Stimulated activated CD4-positive, alpha-beta T cell treated with anti-CD3 and anti-CD28 coated beads, Interleukin-15, amount 100 ng/mL, for 48 hours (primary cell): ENCODE results near the gene ST6GALNAC6.
"Not testable (repeated sequence)": the region's sequence is repeated elsewhere in the genome, so short reads cannot be mapped to it uniquely, and the experiment has no call there.

Experiments used
- DNase-seq, 2 donors: peaks; one replicate each; pipeline ENCODE4 v3.0.0-alpha.2; 2020; ENCODE audit warnings: low read depth in 2 of 2

Gene ST6GALNAC6

DNA sequence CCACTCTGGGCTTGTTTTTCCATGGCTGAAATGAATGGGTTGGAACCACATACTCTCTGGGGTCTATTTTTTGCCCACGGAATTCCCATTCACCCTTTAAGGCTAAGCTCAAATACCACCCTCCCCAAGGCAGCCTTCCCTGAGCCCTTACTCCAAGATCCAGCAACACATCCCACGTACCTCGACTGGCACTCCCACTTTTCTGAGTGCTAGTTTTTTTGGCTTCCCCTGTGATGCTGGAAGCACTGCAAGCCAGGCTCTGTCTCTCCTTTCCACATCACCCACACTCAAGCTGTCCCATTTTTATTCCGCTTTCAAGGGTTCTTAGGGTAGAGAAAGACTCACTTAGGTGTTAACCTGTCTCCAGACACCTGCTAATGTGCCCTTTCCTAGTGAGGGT is 6.0 kb downstream of the ST6GALNAC6 start:
- DNase-seq, result no peak

DNA sequence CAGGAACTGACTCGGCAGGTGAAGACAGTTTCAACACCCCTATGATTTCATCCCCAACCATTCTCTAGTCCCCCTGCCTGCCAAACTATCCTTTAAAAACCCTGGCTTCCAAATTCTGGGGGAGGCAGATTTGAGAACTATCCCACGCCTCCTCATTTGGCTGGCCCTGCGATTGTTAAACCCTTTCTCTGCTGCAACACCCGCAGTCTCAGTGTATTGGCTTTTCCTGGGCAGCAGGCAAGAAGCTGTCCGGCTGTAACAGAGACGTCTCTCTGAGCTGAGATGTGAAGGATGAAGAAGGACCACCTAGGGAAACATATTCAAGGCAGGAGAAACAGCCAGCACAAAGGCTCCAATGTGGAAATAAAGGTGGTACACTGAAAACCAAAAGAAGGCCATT is 6.6 kb downstream of the ST6GALNAC6 start:
- no peak for DNase-seq

DNA sequence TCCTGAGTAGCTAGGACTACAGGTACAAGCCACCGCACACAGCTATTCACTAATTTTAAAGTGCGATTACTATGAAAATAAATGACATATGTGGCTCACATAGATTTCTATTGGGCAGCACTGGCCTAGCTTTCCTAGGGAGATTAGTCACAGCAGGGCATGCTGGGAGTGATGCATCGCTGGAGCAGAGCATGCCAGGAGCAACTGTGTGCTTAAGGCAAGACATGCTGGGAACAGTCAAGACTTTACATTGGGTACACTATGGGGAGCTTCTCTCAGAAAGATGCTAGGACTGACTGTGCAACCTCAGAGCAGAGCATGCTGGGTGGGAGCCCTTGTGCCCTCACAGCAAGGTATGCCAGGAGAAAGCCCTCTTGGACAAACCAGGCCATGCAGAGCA is 9.3 kb downstream of the ST6GALNAC6 start:
- no peak for DNase-seq

DNA sequence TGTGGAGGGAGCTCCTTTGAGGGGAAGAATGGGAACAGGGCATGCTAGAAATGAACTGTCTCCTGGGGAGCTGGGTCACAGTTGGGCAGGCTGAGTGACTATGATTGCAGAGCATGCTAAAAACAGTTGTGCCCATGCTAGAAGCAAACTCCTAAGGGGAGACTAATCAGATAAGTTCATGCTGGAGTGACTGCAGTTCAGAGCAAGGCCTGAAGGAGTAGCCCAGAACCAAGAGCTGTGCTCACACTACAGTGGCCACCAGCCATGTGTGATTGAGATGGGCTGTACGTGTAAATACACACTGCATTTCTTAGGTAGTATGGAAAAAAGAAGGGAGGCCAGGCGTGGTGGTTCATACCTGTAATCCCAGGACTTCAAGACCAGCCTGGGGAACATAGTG is 11.6 kb downstream of the ST6GALNAC6 start:
- no peak for DNase-seq

DNA sequence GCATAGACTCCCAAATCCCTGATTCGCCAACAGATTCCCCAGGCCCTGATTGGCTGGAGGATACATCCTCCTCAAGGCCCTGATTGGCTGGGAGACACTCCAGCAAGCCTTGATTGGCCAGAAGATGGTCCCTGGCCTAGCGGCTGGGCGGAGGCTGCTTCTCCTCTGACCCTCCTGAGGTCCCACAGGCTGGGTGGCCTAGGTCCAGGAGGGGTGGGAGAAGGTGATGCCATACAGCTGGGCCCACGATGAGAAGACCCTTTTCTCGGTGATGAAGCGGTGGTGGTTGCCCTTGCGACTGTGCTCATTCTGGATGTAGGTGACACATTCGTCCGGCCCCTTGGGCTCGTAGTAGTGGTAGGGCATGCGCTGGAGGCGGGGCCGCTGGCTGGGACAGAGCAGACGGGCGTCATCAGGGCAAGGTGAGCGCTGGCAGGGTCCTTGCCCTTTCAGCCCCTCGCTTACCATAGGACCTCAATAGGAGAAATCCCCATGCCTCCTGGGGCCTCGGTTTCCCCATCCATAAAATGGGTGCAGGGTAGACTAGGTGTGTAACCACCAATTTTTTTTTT is 12.9 kb downstream of the ST6GALNAC6 start:
- no peak for DNase-seq

DNA sequence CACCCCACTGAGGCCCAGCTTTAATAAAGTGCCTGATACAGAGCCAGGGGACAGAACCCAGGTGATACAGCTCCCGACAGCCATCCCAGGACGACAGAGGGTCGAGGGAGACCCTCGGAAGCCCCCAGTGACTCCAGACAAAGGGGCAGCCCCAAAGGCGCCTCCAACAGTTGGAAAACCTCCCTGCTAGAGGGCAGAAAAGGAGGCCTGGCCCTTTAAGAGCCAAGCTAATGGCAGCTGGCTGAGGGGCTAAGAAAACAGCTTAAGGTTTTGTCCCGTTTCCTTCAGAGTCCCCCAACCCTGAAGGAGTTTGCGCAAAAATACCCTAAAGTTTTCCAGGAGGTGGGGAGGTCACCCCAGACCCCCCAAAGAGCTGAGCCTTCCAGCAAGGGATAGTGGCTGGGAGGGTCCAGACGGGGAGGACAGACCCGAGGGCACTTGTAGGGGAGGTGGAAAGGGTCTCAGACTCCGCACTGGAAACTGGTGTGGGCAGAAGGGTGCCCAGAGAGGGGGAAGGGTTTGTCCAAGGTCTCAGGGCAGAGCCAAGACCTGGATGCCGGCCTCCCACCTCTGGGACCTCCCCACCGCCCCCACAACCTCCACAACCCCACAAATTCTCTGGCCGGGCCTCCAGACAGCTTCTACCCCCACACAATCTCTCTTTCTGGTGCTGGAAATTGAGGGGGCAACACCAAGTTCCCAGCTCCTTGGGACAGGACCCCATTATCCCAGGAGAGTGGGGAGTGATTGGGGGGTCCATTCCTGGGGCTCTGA is 13.7 kb downstream of the ST6GALNAC6 start:
- DNase-seq, result no peak

DNA sequence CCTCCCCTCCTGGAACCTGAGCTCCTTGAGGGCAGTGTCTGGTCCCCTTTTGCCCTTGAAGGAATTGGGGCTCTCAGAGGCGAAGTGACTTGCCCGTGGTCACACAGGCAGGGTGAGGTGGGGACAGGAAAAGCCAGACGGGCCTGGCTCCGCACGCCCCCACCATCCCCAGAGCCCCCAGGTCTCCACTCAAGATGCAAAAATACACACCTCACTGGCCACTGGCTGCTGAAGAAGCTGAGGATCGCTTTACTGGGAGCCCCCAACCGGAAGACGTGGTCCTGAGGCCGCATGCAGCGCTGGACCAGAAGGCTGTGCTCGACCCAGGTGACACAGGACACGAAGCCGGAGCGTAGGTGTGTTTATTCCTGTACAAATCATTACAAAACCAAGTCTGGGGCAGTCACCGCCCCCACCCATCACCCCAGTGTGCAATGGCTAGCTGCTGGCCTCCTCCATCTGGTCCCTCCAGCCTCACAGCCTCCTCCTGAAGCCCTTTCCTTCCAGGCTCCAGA is 14.4 kb downstream of the ST6GALNAC6 start:
- no peak for DNase-seq

DNA sequence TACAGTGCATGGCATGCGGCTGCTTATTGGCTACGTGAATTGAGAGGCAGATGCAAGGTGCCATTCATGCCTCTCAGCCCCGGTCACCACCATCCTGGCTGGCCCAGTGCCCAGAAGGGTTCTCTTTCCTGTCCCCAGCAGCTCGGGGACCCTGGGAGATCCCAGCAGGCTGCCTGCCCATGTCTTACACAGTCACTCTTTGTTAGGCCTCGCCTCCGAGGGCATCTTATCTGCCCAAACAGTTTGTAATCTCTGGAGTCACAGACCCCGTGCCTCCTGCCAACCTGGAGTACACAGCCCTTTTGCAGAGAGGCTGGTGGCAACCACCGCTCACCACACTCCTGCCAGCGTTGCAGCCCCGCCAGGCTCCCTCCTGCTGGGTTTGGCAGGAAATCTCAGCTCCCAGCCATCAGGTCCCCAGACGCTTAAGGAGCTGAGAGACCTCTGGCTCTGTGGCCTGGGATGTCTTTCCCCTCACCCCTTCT is 14.9 kb downstream of the ST6GALNAC6 start:
- DNase-seq, result no peak

DNA sequence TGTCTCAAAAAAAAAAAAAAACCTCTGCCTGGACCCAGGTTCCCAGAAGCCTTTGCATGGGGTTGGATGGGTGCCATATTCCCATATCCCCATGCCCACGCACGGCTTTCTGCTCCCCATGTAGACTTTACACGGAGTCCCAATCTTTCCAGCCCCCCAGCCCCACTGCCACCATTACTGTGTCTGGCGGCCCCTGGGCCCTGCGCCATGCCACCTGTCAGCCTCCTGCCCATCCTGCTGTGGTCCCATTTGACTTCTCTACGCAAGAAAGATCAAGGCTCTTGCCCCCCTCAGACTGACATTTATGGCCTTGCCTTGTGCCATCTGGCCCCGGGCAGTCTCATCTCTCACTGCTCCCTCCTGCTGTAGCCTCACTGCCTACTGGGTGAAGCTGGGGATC is 15.4 kb downstream of the ST6GALNAC6 start:
- no peak for DNase-seq

DNA sequence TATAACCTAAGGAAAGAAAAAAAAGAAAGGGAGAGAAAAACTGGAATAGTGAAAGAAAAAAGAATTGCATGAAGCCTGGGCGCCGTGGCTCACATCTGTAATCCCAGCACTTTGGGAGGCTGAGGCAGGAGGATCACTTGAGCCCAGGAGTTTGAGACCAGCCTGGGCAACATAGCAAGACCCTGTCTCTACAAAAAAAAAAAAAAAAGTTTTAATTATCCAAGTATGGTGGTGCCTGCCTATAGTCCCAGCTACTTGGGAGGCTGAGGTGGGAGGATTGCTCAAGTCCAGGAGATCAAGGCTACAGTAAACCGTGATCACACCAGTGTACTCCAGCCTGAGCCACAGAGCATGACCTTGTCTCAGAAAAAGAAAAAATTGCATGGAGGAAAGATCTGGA is 17.7 kb downstream of the ST6GALNAC6 start:
- not testable (repeated sequence) for DNase-seq

DNA sequence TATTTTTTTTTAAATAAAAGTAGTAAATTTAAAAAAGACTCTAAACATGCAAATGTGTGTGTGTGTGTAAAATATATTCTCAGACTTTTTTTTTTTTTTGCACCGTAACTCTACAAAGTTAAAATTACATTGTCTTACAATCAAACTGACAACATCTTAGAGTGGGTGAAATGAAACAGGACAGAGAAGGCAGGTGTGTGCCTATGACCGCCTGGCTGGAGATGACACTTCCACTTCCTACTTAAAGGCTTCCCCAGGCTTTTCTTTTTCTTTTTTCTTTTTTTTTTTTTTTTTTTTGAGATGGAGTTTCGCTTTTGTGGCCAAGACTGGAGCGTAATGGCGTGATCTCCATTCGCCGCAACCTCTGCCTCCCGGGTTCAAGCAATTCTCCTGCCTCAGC is 19.3 kb downstream of the ST6GALNAC6 start:
- no peak for DNase-seq

GRCh38 chr9:127878652-127879390 is 20.6 kb downstream of the ST6GALNAC6 start:
- no peak for DNase-seq

GRCh38 chr9:127878001-127878651 is 21.3 kb downstream of the ST6GALNAC6 start:
- DNase-seq, result no peak

DNA sequence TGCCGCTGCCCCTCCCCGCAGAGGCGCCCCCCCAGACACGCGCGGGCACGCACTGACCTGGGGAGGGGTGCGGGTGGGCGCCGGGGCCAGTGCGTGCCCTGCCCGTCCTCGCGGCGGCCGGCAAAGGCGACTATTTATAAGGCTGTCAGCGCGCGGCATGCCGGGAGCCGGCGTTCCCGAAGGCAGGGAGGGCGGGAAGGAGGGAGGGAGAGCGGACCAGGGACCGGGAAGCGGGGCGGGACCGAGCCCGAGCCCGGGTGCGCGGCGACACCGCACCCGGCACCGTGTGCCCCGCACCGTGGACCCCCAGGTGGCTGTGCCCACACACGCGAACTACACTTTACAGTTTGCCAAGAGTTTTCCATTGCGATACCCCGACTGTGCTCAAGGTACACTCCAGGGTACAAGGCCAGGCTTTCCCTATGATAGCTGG is 21.8 kb downstream of the ST6GALNAC6 start, which contains the start of gene AK1:
Gene AK1 (minus strand): TSS at position 110 of the 433 bp plus-strand sequence. CDS start 3,058 bp downstream, outside the sequence.
- DNase-seq, result no peak

DNA sequence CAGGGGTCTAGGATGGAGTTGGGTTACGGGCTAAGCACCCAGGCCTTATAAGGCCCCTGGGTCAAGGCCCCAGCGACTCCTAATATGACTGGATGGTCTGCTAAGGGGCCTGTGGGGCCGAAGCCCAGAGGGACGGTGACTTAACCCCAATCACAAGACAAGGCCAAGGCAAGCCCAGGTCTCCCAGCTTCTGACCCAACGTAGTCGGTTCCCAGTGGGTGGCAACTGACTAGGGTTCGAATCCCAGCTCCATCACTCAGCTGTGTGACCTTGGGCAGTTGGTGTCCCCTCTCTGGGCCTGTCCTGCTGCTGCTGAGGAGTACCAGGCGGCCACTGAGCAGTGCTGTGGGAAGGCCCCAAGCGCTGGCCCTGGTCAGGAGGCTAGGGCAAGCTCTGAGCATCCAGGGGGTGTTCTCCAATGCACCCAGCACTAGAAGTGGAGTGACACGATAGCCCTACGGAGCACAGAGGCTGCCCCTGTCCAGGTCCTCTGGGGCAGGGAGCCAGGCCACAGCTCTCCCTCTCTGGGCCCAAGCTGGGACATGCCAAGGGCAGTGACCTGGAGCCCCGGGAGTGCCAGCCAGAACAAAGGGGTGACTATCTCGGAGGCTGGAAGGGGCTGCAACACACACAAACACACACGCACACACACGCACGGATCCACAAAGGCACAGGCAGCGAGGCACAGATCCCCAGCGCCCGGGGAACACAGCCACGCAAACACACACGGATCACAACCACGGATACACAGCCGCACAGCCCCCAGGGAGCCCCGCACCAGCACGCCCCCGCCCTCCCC is 22.4 kb downstream of the ST6GALNAC6 start:
- no peak for DNase-seq

DNA sequence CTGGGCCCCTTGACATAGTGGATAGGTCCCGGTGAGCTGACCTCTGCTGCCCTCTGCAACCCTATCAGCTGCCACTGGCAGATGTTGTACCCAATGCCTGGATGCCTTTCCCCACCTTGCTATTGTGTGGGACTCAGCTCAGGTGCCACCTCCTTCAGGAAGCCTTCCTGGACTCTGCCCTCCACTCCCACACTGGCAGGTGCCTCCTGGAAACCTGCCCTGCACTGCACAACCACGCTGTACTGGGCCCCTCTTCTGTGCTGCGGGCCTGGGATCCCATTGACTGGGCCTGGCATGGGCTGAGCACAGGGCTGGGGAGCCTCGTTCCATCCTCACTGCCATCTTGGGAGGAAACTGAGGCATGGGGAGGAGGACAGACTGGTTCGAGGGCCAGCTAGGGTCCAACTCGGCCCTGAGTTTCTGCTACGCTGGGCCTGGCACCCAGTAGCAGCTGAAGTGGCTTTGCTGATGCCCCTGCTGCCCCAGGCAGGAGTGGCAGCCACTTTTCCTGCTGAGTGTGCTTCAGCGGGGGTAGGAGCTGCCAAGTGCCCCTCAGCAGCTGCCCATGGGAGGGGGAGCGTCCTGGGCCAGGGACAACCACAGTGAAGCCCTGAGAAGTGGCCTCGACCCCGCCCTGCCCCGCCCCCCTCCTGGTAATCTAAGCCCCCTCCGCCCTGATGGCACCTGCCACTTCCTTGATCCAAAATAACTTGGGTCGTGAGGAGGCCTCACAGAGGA is 23.2 kb downstream of the ST6GALNAC6 start:
- DNase-seq, result no peak

DNA sequence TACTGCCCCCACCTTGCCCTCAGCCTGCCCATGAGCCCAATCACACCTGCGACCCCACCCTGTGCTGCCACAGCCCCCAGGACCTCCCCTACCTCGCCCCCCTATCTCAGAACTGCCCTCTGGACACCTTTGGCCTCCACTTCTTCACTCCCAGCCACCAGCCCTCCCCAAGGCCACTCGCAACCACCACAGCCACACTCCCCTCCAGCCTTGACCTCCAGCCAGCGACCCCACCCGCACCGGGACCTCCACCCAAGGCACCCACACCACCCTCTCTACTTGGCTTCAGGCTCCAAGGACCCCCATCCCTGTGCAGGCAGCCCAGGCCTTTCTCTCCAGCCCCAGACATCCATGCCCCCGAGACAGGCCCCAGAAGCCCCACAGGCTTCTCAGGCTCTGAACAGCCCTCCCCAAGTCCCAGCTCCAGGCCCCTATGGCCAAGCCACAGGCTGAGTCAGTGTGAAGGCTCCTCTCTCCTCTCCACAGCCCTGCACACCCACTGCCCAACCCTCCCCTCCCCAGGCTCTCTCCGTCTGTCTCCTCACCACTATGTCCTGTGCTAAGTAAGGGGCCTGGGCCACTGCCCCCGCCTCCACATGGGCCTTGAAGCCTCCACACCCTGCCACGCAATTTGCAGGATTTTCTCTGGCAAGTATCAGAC is 24.0 kb downstream of the ST6GALNAC6 start:
- DNase-seq, result no peak

GRCh38 chr9:127874301-127875221 is 24.8 kb downstream of the ST6GALNAC6 start:
- DNase-seq, result no peak

- DNase-seq, result no peak
Observed at GRCh38 chr9:127873886-127874285, 25.5 kb downstream of the ST6GALNAC6 start.
